Left renal cortex interstitium (tissue), 4 donors: Measurements from ENCODE around the gene LTA. TPM values are rescaled to one million over a fixed set of nuclear protein-coding genes. Genes with fewer than 3 reads are reported as not detected.
"Not testable (repeated sequence)": the region's sequence is repeated elsewhere in the genome, so short reads cannot be mapped to it uniquely, and the experiment has no call there.

Source experiments
- DNase-seq, 4 donors: peaks; one replicate each; pipeline ENCODE4 v3.0.0-alpha.2; 2013; ENCODE audit warnings: low read depth in 4 of 4, low spot score in 2 of 4, missing footprints in 1 of 4
- polyA plus RNA-seq, 4 donors: library from polyadenylated mRNA; unstranded; fragments of 120-200 nt; gene quantifications; one replicate each; pipeline ENCODE4 v1.2.1, GENCODE V29; 2013; ENCODE audit not compliant: insufficient read length in 4 of 4

LTA gene
- polyA plus RNA-seq, 4 donors = 0.24 to 0.39 (median 0.31) TPM

GRCh38 chr6:31586008-31586407 is 13.9 kb downstream of the LTA start, which contains the start of gene LST1:
Gene LST1, plus strand, starts transcription at chr6:31586277. Its CDS starts 1,023 bp downstream, at chr6:31587300.
- no peak for DNase-seq

GRCh38 chr6:31586599-31587281 is 14.7 kb downstream of the LTA start:
- no peak for DNase-seq

- no peak for DNase-seq
These were observed 16.0 kb downstream of the LTA start for GRCh38 chr6:31587791-31588777.

GRCh38 chr6:31588871-31589650 is 17.0 kb downstream of the LTA start:
- no peak for DNase-seq

GRCh38 chr6:31590691-31591090 is 18.6 kb downstream of the LTA start:
- DNase-seq = not testable (repeated sequence)

- DNase-seq = no peak
These were observed 20.3 kb downstream of the LTA start for GRCh38 chr6:31592396-31592771.

GRCh38 chr6:31597006-31597405 is 24.9 kb downstream of the LTA start:
- DNase-seq = no peak

- DNase-seq = no peak
These were observed 35.2 kb downstream of the LTA start for GRCh38 chr6:31607317-31607716.

GRCh38 chr6:31609519-31610406 is 37.7 kb downstream of the LTA start:
- no peak for DNase-seq

- DNase-seq = no peak
These were observed 38.9 kb downstream of the LTA start for GRCh38 chr6:31610968-31611367.

GRCh38 chr6:31614075-31614619 is 42.1 kb downstream of the LTA start:
- DNase-seq = no peak

GRCh38 chr6:31614684-31615578 is 42.8 kb downstream of the LTA start, which contains the start of gene AIF1:
Gene AIF1, plus strand, starts transcription at chr6:31615234. Its CDS starts 96 bp downstream, at chr6:31615330.
- DNase-seq = no peak

GRCh38 chr6:31615748-31616147 is 43.7 kb downstream of the LTA start:
- no peak for DNase-seq

- no peak for DNase-seq
These were observed 44.9 kb downstream of the LTA start for GRCh38 chr6:31617010-31617409.

- peak; percentile 96 to 99 (median 98) for DNase-seq
These were observed 47.9 kb downstream of the LTA start for GRCh38 chr6:31619805-31620585.

- peak; percentile 36 to 95 (median 58) for DNase-seq
These were observed 48.7 kb downstream of the LTA start, which contains the start of gene PRRC2A for GRCh38 chr6:31620586-31621319. Gene PRRC2A, plus strand, starts transcription at chr6:31620715. Its CDS starts 2,075 bp downstream, at chr6:31622790.
